A549 (cell line): ENCODE results near the gene STYXL1. TPM values are rescaled to one million over a fixed set of nuclear protein-coding genes. Genes with fewer than 3 reads are reported as not detected.
"Not testable (repeated sequence)": the region's sequence is repeated elsewhere in the genome, so short reads cannot be mapped to it uniquely, and the experiment has no call there.

Source experiments
- ATAC-seq, 2 experiments: fragments of 200-7000 bp in 1 of 2; fragments of >200 bp in 1 of 2; cut with Nextera tagmentation in 1 of 2; cut with Tn5 transposase in 1 of 2; 3 replicates each; pipeline versions ENCODE4 v1.8.0 to v1.9.1; 2018 to 2020; ENCODE audit warnings: mild to moderate bottlenecking in 1 of 2, moderate library complexity in 1 of 2
- CTCF ChIA-PET: fragments of 300-600 bp; sonication (Branson Sonifier 250); formaldehyde crosslinking; extraction: SDS; loops from one replicate; lab custom pipeline; 2021; ENCODE audit warnings: antibody characterized with exemption, inconsistent platforms; lab: Yijun Ruan, JAX
- POLR2A ChIA-PET: fragments of 350-600 bp; formaldehyde crosslinking; extraction: SDS; loops from one replicate; lab custom pipeline; 2021; ENCODE audit warnings: antibody characterized with exemption, inconsistent platforms; lab: Yijun Ruan, JAX
- DNase-seq, 2 experiments: peaks; one replicate each; pipeline versions ENCODE4 v3.0.0 to v3.0.0-alpha.2; 2011 to 2016; ENCODE audit warnings: low read depth in 1 of 2, low spot score in 1 of 2
- FAIRE-seq: peaks from 2 replicates; lab custom pipeline; 2011; peaks lifted over from hg19 to GRCh38; lab: Jason Lieb, UNC
- H3K27ac ChIP-seq, 2 experiments: fragments of >200 bp; sonication (Bioruptor Twin); formaldehyde crosslinking; 3 replicates each; pipeline ENCODE4 v1.5.1; 2016 to 2017
- H3K4me1 ChIP-seq: fragments of >200 bp; sonication (Bioruptor Twin); formaldehyde crosslinking; 3 replicates; pipeline ENCODE4 v1.6.1; 2016
- H3K4me2 ChIP-seq: fragments of >200 bp; sonication (Bioruptor Twin); formaldehyde crosslinking; 3 replicates; pipeline ENCODE4 v1.6.1; 2016
- H3K4me3 ChIP-seq: fragments of >200 bp; sonication (Bioruptor Twin); formaldehyde crosslinking; 3 replicates; pipeline ENCODE4 v1.5.1; 2016
- H3K9me3 ChIP-seq: fragments of >200 bp; sonication (Bioruptor Twin); formaldehyde crosslinking; 3 replicates; pipeline ENCODE4 v1.6.1; 2016
- BHLHE40 ChIP-seq: IDR thresholded peaks from 2 replicates; pipeline ENCODE4 v1.6.1; 2012; ENCODE audit warnings: low read depth, low read length, inconsistent platforms
- CEBPB ChIP-seq, 2 experiments: fragments of >200 bp in 1 of 2; sonication (Bioruptor Twin) in 1 of 2; formaldehyde crosslinking in 1 of 2; IDR thresholded peaks; 2 replicates each; pipeline ENCODE4 v1.6.1; 2012 to 2016
- CHD4 ChIP-seq: fragments of 200-600 bp; sonication (generic); IDR thresholded peaks from 2 replicates; pipeline ENCODE4 v1.6.1; 2016; ENCODE audit warnings: antibody characterized with exemption, mild to moderate bottlenecking, borderline replicate concordance
- CTCF ChIP-seq: fragments of >200 bp; sonication (Bioruptor Twin); formaldehyde crosslinking; IDR thresholded peaks from 3 replicates; pipeline ENCODE4 v1.5.1; 2016
- E2F6 ChIP-seq: IDR thresholded peaks from 2 replicates; pipeline ENCODE4 v1.6.1; 2012; ENCODE audit warnings: low read depth, borderline replicate concordance
- ELK1 ChIP-seq: fragments of 150-350 bp; IDR thresholded peaks from 2 replicates; pipeline ENCODE4 v1.6.1; 2014; ENCODE audit warnings: low read depth, mild to moderate bottlenecking, low read length
- EP300 ChIP-seq, 2 experiments: fragments of >200 bp; sonication (Bioruptor Twin); formaldehyde crosslinking; IDR thresholded peaks; 2 replicates in 1 of 2; 3 replicates in 1 of 2; pipeline ENCODE4 v1.6.1; 2016 to 2017
- FOSB ChIP-seq: fragments of 250-450 bp; sonication (Bioruptor Pico); IDR thresholded peaks from 2 replicates; pipeline ENCODE4 v1.5.0; 2020; ENCODE audit warnings: mild to moderate bottlenecking, moderate library complexity
- FOSL2 ChIP-seq, 2 experiments: fragments of 450-650 bp in 1 of 2; fragments of >200 bp in 1 of 2; sonication (Bioruptor Twin) in 1 of 2; formaldehyde crosslinking; IDR thresholded peaks; 2 replicates each; pipeline versions ENCODE4 v1.5.0 to v1.6.1; 2016 to 2020; ENCODE audit warnings: mild to moderate bottlenecking in 1 of 2, moderate library complexity in 1 of 2
- FOXS1 ChIP-seq: fragments of 250-450 bp; sonication (Bioruptor Pico); IDR thresholded peaks from 2 replicates; pipeline ENCODE4 v1.5.0; 2020; ENCODE audit warnings: mild to moderate bottlenecking, moderate library complexity
- GATA3 ChIP-seq: IDR thresholded peaks from 2 replicates; pipeline ENCODE4 v1.6.1; 2012; ENCODE audit warnings: borderline replicate concordance
- HDAC2 ChIP-seq: fragments of 200-600 bp; sonication (generic); IDR thresholded peaks from 2 replicates; pipeline ENCODE4 v1.6.1; 2016
- HES2 ChIP-seq: fragments of >200 bp; sonication (Bioruptor Twin); formaldehyde crosslinking; IDR thresholded peaks from 2 replicates; pipeline ENCODE4 v1.6.1; 2016
- HOXB5 ChIP-seq: fragments of 250-450 bp; sonication (Bioruptor Pico); IDR thresholded peaks from 2 replicates; pipeline ENCODE4 v1.5.0; 2020; ENCODE audit warnings: mild to moderate bottlenecking, moderate library complexity
- JUN ChIP-seq, 2 experiments: fragments of >200 bp; sonication (Bioruptor Twin); formaldehyde crosslinking; IDR thresholded peaks; 2 replicates in 1 of 2; 3 replicates in 1 of 2; pipeline ENCODE4 v1.6.1; 2016 to 2017
- JUNB ChIP-seq: fragments of >200 bp; sonication (Bioruptor Twin); formaldehyde crosslinking; IDR thresholded peaks from 2 replicates; pipeline ENCODE4 v1.6.1; 2016
- MYC ChIP-seq: IDR thresholded peaks from 2 replicates; pipeline ENCODE4 v1.6.1; 2012; ENCODE audit warnings: mild to moderate bottlenecking, inconsistent platforms, low read length, improper control_type of control experiment, borderline replicate concordance
- NPAS2 ChIP-seq: fragments of 250-450 bp; sonication (Bioruptor Pico); IDR thresholded peaks from 2 replicates; pipeline ENCODE4 v1.8.0; 2022; ENCODE audit warnings: mild to moderate bottlenecking, moderate library complexity, borderline replicate concordance
- RAD21 ChIP-seq, 2 experiments: fragments of >200 bp in 1 of 2; sonication (Bioruptor Twin) in 1 of 2; formaldehyde crosslinking in 1 of 2; IDR thresholded peaks in 1 of 2; conservative IDR thresholded peaks in 1 of 2; 2 replicates in 1 of 2; 3 replicates in 1 of 2; pipeline ENCODE4 v1.6.1; 2012 to 2018; ENCODE audit warnings: inconsistent platforms in 1 of 2
- RFX5 ChIP-seq: fragments of 450-650 bp; IDR thresholded peaks from 2 replicates; pipeline ENCODE4 v1.7.1; 2014; ENCODE audit warnings: antibody characterized with exemption, mild to moderate bottlenecking, moderate library complexity
- SMC3 ChIP-seq: fragments of >200 bp; sonication (Bioruptor Twin); formaldehyde crosslinking; IDR thresholded peaks from 3 replicates; pipeline ENCODE4 v1.6.1; 2018; ENCODE audit warnings: inconsistent platforms
- TFCP2L1 ChIP-seq: fragments of 250-450 bp; sonication (Bioruptor Pico); IDR thresholded peaks from 2 replicates; pipeline ENCODE4 v1.5.0; 2021; ENCODE audit warnings: mild to moderate bottlenecking
- TP53 ChIP-seq: fragments of 250-450 bp; sonication (Bioruptor Pico); IDR thresholded peaks from 2 replicates; pipeline ENCODE4 v1.5.0; 2021; ENCODE audit warnings: mild to moderate bottlenecking, moderate library complexity
- WGBS: methylation state at CpG from one replicate; pipeline ENCODE4 v1.1.6; 2017; ENCODE audit errors: missing lambda C conversion rate; 5-methylcytosine and 5-hydroxymethylcytosine counted together
- polyA plus RNA-seq, 4 experiments: library from polyadenylated mRNA; depleted of rRNA in 3 of 4; stranded (reverse); fragments of >200 nt; fragmentation: RNase III in 1 of 4; extraction: RNeasy Plus Mini Kit Qiagen cat#74134 plus additional on column Dnase treatment in 1 of 4; gene quantifications; 2 replicates in 3 of 4; 3 replicates in 1 of 4; pipeline ENCODE4 v1.2.3, GENCODE V29; 2011 to 2017
- TF ChIP-seq, protein P1 (sequence below): IDR thresholded peaks from 2 replicates; pipeline ENCODE4 v1.6.1; 2012
- TF ChIP-seq, protein P2 (sequence below): IDR thresholded peaks from 2 replicates; pipeline ENCODE4 v1.6.1; 2012

Gene STYXL1
- polyA plus RNA-seq, 2 of the 4 experiments (the other 2 are of a cell fraction), result 36.0 to 76.8 TPM

GRCh38 chr7:76089865-76090475 is 42.2 kb upstream of the STYXL1 start:
- peak overlapping the region; percentile 75 to 92; a peak in 5 of 6 replicates for H3K27ac ChIP-seq
- H3K4me3 ChIP-seq, result no peak overlapping the region
- POLR2A ChIA-PET, result no interaction called here
- no peaks in the 10 kb centered on the region for H3K9me3 ChIP-seq
- FAIRE-seq, result no peak
- H3K4me2 ChIP-seq, result no peak overlapping the region
- no peak for TF ChIP-seq NPAS2
- TF ChIP-seq FOSB (CRISPR knock-in tag), result no peak
- no peak for TF ChIP-seq SMC3
- no peak for TF ChIP-seq EP300 (IDR thresholded peaks at IDR 0.05)
- no peak for TF ChIP-seq TFCP2L1
- TF ChIP-seq CTCF, result no peak
- TF ChIP-seq BHLHE40, result no peak
- TF ChIP-seq E2F6, result no peak
- no peak for TF ChIP-seq TP53 (CRISPR knock-in tag)
- TF ChIP-seq RFX5, result no peak
- TF ChIP-seq ELK1, result no peak
- TF ChIP-seq HES2, result no peak
- TF ChIP-seq CHD4, result no peak
- TF ChIP-seq, protein P1, sequence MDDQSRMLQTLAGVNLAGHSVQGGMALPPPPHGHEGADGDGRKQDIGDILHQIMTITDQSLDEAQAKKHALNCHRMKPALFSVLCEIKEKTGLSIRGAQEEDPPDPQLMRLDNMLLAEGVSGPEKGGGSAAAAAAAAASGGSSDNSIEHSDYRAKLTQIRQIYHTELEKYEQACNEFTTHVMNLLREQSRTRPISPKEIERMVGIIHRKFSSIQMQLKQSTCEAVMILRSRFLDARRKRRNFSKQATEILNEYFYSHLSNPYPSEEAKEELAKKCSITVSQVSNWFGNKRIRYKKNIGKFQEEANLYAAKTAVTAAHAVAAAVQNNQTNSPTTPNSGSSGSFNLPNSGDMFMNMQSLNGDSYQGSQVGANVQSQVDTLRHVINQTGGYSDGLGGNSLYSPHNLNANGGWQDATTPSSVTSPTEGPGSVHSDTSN, result no peak
- no peak for TF ChIP-seq CEBPB (IDR thresholded peaks at IDR 0.05)
- TF ChIP-seq HDAC2, result no peak
- no peak for TF ChIP-seq HOXB5 (CRISPR knock-in tag)
- TF ChIP-seq FOXS1 (CRISPR knock-in tag), result no peak
- no peak for TF ChIP-seq MYC
- TF ChIP-seq, all 56 proteins: peak for 0
- WGBS, result 93% methylated on average over 10 of the region's 10 CpGs
- H3K4me1 ChIP-seq, result peaks cover 39% of the 10 kb centered on the region
- ATAC-seq (no peak), DNase-seq (no peak)
- CTCF ChIA-PET, result interaction anchor here (1.0 to 3.7 kb wide), 5 partner anchors 12 to 87 kb away, joined by 3 to 24 read pairs (median 3); no protein-coding TSS in a partner anchor

DNA sequence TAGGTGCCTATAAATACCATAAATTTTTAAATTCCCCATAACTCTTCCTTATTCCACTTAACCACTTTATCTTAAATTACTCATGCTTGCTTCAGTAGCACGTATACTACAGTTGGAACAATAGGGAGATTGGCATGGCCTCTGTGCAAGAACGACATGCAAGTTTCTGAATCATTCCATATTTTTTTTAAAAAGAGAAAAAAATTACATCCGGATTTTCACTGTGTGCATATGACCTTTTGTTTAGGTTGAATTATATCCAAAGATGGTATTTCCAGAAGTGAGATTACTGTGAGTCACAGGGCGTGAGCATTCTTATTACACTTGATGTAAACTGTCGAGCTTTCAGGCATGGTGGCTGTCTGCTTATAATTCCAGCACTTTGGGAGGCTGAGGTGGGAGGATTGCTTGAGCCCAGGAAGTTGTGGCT is 39.6 kb upstream of the STYXL1 start:
- ATAC-seq, result peak; percentile 68 to 73
- POLR2A ChIA-PET, result interaction anchor here (1.4 kb wide), 2 partner anchors 21 to 40 kb away, joined by 3 to 4 read pairs; partner anchors contain the start of genes MDH2 and STYXL1
- DNase-seq, result peak; percentile 35 to 87
- WGBS, result 3% methylated on average over 5 of the region's 5 CpGs
- not testable (repeated sequence) for H3K9me3 ChIP-seq
- peak overlapping the region; percentile 75 to 92 for H3K27ac ChIP-seq
- CTCF ChIA-PET, result interaction anchor here (1.6 to 2.0 kb wide), 2 partner anchors 19 to 21 kb away, joined by 5 to 6 read pairs; no protein-coding TSS in a partner anchor
- H3K4me2 ChIP-seq, result peak overlapping the region; percentile 47
- TF ChIP-seq JUNB (peak; percentile 93), RAD21 (conservative IDR thresholded peaks at IDR 0.05 in 1 of 2, IDR thresholded peaks at IDR 0.05 in 1 of 2) (peak in 1 of 2 experiments; percentile 32; a peak in 1 of 5 replicates), SMC3 (peak; percentile 23; the same call in 1 of the 3 replicates), CEBPB (IDR thresholded peaks at IDR 0.05) (peak in 1 of 2 experiments; percentile 41; a peak in 1 of 4 replicates), JUN (IDR thresholded peaks at IDR 0.05) (peak; percentile 60 to 84; a peak in 3 of 5 replicates), FOSL2 (IDR thresholded peaks at IDR 0.05) (0 out of 2 replicates have a peak, but pooled peaks have one; percentile 56), FOSL2 (CRISPR knock-in tag; IDR thresholded peaks at IDR 0.05) (peak; percentile 85), EP300 (IDR thresholded peaks at IDR 0.05) (peak; percentile 60 to 61; a peak in 3 of 5 replicates), GATA3 (peak; percentile 52; the same call in 1 of the 2 replicates)
- TF ChIP-seq, protein P2, sequence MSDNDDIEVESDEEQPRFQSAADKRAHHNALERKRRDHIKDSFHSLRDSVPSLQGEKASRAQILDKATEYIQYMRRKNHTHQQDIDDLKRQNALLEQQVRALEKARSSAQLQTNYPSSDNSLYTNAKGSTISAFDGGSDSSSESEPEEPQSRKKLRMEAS, result peak; percentile 63
- TF ChIP-seq, all 56 proteins: peak for 9; not testable (repeated sequence) for 47
- not testable (repeated sequence) for H3K4me3 ChIP-seq, FAIRE-seq
- peaks cover 62% of the 10 kb centered on the region for H3K4me1 ChIP-seq
